BJ (cell line): ENCODE data around the gene ANKH. TPM values are rescaled to one million over a fixed set of nuclear protein-coding genes. Genes with fewer than 3 reads are reported as not detected.

Experiments
- CTCF ChIA-PET: fragments of 350-600 bp; formaldehyde crosslinking; extraction: SDS; loops from one replicate; lab custom pipeline; 2021; ENCODE audit warnings: antibody characterized with exemption, inconsistent platforms; lab: Yijun Ruan, JAX
- POLR2A ChIA-PET: fragments of 300-600 bp; sonication (Branson Sonifier 250); formaldehyde crosslinking; extraction: SDS; loops from one replicate; lab custom pipeline; 2021; ENCODE audit warnings: antibody characterized with exemption; lab: Charles Lee
- DNase-seq: peaks from one replicate; pipeline ENCODE4 v3.0.0-alpha.2; 2011; ENCODE audit warnings: low read depth
- H3K27me3 ChIP-seq: 2 replicates; pipeline ENCODE4 v1.6.0; 2011; ENCODE audit warnings: low read length; ENCODE audit not compliant: control insufficient read depth, insufficient read depth
- H3K36me3 ChIP-seq: 2 replicates; pipeline ENCODE4 v1.5.1; 2011; ENCODE audit warnings: low read length; ENCODE audit not compliant: control insufficient read depth, insufficient read depth
- H3K4me3 ChIP-seq: 2 replicates; pipeline ENCODE4 v1.5.1; 2011; ENCODE audit warnings: low read depth, mild to moderate bottlenecking, control low read depth, low read length
- CTCF ChIP-seq: IDR thresholded peaks from 2 replicates; pipeline ENCODE4 v1.5.1; 2011; ENCODE audit warnings: low read depth, mild to moderate bottlenecking, control low read depth, inconsistent platforms, low read length, moderate library complexity; ENCODE audit not compliant: insufficient read depth
- polyA plus RNA-seq: library from polyadenylated mRNA; depleted of rRNA; stranded (reverse); fragments of >200 nt; gene quantifications from 2 replicates; pipeline ENCODE4 v1.2.3, GENCODE V29; 2011

The ANKH gene
- polyA plus RNA-seq, 1 experiment: 65.3 TPM

DNA sequence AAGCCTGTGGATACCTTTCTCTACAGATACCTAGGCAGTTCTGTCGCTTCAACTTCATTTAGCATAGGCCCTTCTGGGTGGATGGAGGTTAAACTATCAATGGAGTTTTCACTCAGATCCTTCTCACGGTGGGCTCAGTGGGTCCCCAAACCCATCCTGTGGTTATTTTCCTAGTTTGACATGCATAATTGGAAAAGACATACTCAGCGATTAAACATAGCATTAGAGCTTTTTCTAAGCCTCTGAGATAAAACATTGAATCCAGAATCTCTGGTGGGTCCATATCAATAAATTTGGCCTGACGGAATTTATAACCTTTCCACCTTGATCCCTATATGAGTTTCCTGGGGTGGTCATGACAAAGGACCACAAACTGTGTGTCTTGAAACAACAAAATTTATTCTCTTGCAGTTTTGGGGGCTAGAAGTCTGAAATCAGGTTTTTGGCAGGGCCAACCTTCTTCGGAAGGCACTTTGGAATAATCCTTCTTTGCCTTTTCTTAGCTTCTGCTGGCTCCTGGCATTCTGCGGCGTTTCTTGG, 208.8 kb downstream of the ANKH start:
- Histone ChIP-seq H3K27me3 (no peaks in the 10 kb centered on the region), H3K4me3 (no peak overlapping the region), H3K36me3 (no peaks in the 10 kb centered on the region)
- CTCF ChIA-PET: interaction anchor here (0.6 kb wide), 1 partner anchor 354 kb away, joined by 3 read pairs; no protein-coding TSS in a partner anchor
- TF ChIP-seq CTCF: no peak
- DNase-seq: no peak
- POLR2A ChIA-PET: no interaction called here

GRCh38 chr5:14660833-14661232, 210.7 kb downstream of the ANKH start:
- DNase-seq: no peak
- CTCF ChIA-PET: interaction anchor here (0.9 kb wide), 1 partner anchor 12 kb away, joined by 6 read pairs; no protein-coding TSS in a partner anchor
- Histone ChIP-seq H3K27me3 (no peaks in the 10 kb centered on the region), H3K36me3 (no peaks in the 10 kb centered on the region), H3K4me3 (no peak overlapping the region)
- TF ChIP-seq CTCF: no peak
- POLR2A ChIA-PET: no interaction called here

GRCh38 chr5:14659821-14660607, 211.6 kb downstream of the ANKH start:
- TF ChIP-seq CTCF: no peak
- Histone ChIP-seq H3K27me3 (peaks cover 1% of the 10 kb centered on the region; the same call in 1 of the 2 replicates), H3K36me3 (no peaks in the 10 kb centered on the region), H3K4me3 (no peak overlapping the region)
- DNase-seq: peak; percentile 32
- POLR2A ChIA-PET: interaction anchor here (0.7 kb wide), 1 partner anchor 541 kb away, joined by 10 read pairs; no protein-coding TSS in a partner anchor
- CTCF ChIA-PET: interaction anchor here (0.9 kb wide), 1 partner anchor 12 kb away, joined by 6 read pairs; no protein-coding TSS in a partner anchor

DNA sequence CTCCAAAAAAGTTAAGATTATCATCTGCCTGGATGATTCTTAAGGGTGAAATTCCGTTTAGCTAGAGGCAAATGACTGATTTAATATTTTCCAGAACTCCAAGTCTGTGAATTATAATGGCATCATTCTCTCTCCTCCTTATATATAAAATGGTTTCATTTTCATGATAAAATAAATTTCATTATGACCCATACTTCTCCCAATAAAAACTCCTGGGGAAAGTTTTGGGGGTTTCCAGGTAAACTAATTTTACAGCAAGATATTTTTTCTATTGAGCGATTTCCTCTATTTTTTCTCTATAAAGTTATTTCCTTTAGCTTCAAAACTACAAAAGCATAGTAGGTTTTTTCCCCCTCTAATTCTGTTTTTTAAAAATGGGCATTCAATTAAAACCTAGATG, 214.7 kb downstream of the ANKH start:
- Histone ChIP-seq H3K4me3 (no peak overlapping the region), H3K36me3 (no peaks in the 10 kb centered on the region), H3K27me3 (peaks cover 2% of the 10 kb centered on the region)
- ChIA-PET POLR2A (no interaction called here), CTCF (interaction anchor here (1.0 to 3.0 kb wide), 2 partner anchors 9 to 17 kb away, joined by 3 to 17 read pairs; no protein-coding TSS in a partner anchor)
- TF ChIP-seq CTCF: no peak
- DNase-seq: no peak

GRCh38 chr5:14655146-14655741, 216.3 kb downstream of the ANKH start:
- CTCF ChIA-PET: interaction anchor here (0.9 kb wide), 1 partner anchor 256 kb away, joined by 3 read pairs; no protein-coding TSS in a partner anchor
- H3K36me3 ChIP-seq: no peaks in the 10 kb centered on the region
- H3K4me3 ChIP-seq: no peak overlapping the region
- no peak for TF ChIP-seq CTCF
- DNase-seq: no peak
- POLR2A ChIA-PET: no interaction called here
- H3K27me3 ChIP-seq: peaks cover 2% of the 10 kb centered on the region
